ENCODE measurements around the gene BHLHE41.

- TF ChIP-seq CTCF (optimal IDR thresholded peaks at IDR 0.05 in 1 of 3, IDR thresholded peaks at IDR 0.05 in 1 of 3, conservative IDR thresholded peaks at IDR 0.05 in 1 of 3; ENCODE audit: extremely low read depth in 1 of 3, insufficient read depth in 2 of 3, low read length in 3 of 3) (no peak), EZH2 (IDR thresholded peaks at IDR 0.05; ENCODE audit: low read length) (no peak)
Measured at GRCh38 chr12:26123482-26123980, 1.3 kb downstream of the BHLHE41 start.
